Dedifferentiated amniotic fluid mesenchymal stem cell (primary cell): ENCODE results near the gene LEPR.
"Not testable (repeated sequence)": the region's sequence is repeated elsewhere in the genome, so short reads cannot be mapped to it uniquely, and the experiment has no call there.

ENCODE experiments used
- DNase-seq: peaks from one replicate; pipeline ENCODE4 v3.0.0-alpha.2; 2016; ENCODE audit errors: extremely low spot score

Gene LEPR, protein sequence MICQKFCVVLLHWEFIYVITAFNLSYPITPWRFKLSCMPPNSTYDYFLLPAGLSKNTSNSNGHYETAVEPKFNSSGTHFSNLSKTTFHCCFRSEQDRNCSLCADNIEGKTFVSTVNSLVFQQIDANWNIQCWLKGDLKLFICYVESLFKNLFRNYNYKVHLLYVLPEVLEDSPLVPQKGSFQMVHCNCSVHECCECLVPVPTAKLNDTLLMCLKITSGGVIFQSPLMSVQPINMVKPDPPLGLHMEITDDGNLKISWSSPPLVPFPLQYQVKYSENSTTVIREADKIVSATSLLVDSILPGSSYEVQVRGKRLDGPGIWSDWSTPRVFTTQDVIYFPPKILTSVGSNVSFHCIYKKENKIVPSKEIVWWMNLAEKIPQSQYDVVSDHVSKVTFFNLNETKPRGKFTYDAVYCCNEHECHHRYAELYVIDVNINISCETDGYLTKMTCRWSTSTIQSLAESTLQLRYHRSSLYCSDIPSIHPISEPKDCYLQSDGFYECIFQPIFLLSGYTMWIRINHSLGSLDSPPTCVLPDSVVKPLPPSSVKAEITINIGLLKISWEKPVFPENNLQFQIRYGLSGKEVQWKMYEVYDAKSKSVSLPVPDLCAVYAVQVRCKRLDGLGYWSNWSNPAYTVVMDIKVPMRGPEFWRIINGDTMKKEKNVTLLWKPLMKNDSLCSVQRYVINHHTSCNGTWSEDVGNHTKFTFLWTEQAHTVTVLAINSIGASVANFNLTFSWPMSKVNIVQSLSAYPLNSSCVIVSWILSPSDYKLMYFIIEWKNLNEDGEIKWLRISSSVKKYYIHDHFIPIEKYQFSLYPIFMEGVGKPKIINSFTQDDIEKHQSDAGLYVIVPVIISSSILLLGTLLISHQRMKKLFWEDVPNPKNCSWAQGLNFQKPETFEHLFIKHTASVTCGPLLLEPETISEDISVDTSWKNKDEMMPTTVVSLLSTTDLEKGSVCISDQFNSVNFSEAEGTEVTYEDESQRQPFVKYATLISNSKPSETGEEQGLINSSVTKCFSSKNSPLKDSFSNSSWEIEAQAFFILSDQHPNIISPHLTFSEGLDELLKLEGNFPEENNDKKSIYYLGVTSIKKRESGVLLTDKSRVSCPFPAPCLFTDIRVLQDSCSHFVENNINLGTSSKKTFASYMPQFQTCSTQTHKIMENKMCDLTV

DNA sequence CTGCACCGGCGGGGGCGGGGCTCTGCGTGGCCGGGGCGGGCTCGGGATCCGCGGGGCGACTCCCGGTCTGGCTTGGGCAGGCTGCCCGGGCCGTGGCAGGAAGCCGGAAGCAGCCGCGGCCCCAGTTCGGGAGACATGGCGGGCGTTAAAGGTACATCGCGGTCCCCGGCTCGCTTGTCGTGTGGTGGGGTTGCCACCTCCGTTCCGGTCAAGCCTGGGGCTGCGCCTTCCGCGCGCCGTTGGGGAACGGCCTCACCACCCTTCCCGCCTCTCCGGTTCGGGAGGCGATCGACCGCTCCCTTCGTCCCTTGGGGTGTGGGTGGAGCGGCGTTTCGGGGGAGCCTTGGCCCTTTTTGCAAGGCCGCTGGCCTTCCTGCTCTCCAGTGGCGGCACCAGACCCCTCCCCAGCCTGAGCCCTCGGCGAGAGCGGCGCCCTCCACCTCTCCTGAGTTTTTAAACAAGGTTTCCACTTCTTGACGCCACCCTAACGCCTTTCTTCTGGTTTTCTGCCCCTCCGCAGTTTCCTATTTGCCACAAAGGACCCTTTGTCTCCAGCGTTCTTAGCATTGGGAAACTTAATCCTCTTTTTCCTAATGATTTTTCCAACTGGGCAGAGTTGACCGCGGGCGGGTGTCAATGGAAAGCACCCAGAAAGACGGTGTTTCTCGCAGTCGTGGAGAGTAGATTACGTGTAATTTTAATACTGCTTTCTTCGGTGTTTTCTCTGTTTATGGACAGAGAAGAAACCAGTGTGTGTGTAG, at the start of gene LEPR, which contains the start of gene LEPROT:
Gene LEPR (plus strand): TSS at position 79 of the 761 bp plus-strand sequence. CDS start 144,898 bp downstream, outside the sequence.
Gene LEPROT (plus strand): TSS at position 79 of the 761 bp plus-strand sequence. CDS start 57 bp downstream, at position 136.
- no peak for DNase-seq

DNA sequence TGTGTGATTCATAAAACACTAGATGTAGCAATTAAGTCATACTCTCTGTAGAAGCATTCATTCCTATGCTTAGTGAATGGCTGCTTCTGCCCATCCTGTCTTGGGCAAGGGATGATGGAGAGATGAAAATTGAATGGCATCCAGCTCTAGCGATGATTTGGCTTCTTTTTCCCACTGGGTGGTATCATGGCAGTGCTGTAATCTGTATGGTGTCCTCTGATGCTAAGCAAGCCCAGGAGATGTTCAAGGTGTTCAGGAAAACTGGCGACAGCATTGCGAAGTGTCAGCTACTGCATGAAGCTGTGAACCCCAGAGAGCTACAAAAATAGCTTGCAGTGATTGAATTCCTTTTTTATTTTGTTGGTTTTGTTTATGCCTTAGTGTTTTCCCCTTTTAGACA, 48.9 kb upstream of the LEPR start:
- no peak for DNase-seq

DNA sequence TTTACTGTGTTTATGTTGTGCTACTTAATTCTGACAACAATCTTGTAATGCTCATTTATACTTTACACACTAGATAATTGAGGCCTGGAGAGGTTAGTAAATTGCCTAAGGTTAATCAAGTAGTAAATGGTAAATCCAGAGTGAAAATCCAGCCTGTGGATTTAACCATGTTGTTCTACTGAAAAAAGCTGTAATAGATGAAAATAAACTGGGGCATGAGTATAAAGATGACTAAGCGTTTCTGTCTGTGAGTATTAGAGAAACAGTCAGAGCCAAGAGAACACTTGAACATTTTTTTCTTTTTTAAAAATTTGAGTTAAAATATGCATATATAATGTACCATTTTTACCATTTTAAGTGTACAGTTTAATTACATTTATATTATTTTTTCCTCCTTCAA, 47.9 kb upstream of the LEPR start:
- DNase-seq = peak; percentile 28

DNA sequence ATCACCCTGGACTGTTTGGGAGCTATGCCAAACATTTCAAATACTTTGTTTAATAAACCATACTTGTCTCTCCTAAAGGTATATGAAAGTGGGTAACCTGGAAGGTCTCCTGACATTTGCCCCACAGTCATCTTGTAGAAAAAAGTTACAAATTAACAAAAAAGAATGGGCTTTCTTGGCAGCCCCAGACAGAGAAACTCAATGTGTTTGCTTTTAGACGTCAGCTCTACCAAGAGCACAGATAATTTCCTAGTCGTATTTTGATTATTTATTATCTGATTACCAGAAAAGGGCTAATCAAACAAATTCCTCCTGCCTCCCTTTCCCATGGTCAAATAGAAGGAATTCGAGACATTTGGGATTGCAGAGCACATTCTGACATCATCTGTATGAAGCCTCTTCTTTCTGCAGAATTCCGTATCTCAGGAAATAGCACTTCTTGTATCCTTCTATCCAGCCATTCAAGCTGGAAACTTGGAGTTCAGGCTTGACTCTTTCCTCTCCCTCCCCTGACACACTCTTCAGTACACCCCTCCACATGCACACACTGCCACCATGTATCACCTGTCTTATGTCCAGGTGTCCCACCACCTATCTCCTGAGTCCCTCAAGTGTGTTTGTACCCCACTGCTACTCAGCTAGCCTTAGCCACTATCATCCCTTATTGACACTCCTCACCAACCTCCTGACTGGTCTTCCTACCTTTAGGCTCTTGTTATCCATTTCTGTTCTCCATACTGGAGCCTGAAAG, 42.8 kb upstream of the LEPR start:
- no peak for DNase-seq

DNA sequence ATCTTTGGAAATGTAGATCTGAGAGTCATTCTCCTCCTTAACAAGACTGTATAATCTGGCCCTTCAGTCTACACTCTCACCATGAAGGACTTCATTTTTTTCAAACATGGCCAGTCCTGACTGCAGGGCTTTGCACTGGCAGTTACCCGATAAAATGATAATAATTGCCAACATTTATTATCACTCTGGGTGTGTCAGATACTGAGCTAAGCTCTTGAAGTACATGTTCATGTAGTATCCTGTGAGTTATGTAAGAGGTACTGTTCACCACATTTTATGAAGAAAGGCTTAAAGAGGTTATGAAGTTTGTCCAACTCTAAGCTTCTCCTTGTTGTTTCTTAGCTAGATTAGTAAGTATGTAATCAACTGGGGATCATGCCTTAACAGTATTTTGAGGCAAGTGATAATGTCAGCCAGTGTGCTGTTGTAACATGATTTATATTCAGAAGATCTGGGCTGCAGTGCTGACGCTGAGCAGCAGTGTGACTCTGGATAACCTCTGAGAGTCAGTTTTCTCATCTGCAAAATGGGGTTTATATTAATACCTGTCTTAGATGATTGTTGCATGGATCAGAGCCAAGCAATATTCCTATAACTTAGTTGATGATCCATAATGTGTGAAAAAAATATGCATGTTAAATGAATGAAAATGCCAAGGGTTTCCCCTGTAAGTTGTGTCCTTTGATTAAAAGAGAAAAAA, 42.1 kb upstream of the LEPR start:
- DNase-seq = no peak

DNA sequence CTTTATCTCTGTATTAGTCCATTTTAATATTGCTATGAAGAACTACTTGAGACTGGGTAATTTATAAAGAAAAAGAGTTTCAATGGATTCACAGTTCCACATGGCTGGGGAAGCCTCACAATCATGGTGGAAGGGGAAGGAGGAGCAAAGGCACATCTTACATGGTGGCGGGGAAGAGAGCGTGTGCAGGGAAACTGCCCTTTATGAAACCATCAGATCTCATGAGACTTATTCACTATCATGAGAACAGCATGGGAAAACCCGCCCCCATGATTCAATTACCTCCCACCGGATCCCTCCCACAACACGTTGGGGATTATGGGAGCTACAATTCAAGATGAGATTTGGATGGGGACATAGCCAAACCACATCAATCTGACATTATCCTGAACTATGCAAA, 36.0 kb upstream of the LEPR start:
- not testable (repeated sequence) for DNase-seq

DNA sequence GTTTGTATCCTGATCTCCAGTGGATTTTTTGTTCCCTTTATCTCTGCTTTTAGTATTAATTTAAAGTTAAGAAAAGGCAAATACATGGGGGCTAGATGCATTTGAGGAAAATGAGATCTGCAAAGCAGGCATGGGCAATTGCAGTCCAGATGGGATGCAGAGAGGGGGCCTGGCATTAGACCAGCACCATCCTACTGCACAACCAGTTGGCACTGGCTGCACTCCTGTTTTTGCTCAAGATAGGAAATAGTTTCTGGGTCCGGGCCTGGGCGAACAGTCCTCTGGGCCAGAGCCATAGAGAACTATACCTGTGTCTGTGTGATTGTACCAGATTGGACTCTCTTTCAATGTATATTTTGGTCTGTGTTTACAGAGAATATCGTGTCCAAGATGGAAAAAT, 34.0 kb upstream of the LEPR start:
- no peak for DNase-seq

DNA sequence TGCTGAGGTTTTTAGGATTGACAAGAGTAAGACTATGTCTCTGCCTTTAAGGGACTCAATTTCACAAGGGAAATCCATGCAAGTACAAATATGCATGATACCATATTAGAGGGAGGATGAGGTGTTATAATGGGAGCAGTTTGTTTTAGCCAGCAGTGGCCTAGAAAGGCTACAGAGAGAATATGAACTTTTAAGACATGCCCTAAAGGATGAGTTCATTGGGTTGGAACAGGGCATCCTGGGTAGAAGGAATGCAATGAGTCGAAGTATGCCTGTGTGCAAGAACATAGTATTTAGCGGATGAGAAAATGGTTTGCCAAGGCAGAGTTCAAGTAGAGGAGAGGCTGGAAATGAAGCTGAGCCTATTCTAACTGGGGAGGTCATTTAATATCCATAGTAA, 32.6 kb upstream of the LEPR start:
- DNase-seq = no peak

DNA sequence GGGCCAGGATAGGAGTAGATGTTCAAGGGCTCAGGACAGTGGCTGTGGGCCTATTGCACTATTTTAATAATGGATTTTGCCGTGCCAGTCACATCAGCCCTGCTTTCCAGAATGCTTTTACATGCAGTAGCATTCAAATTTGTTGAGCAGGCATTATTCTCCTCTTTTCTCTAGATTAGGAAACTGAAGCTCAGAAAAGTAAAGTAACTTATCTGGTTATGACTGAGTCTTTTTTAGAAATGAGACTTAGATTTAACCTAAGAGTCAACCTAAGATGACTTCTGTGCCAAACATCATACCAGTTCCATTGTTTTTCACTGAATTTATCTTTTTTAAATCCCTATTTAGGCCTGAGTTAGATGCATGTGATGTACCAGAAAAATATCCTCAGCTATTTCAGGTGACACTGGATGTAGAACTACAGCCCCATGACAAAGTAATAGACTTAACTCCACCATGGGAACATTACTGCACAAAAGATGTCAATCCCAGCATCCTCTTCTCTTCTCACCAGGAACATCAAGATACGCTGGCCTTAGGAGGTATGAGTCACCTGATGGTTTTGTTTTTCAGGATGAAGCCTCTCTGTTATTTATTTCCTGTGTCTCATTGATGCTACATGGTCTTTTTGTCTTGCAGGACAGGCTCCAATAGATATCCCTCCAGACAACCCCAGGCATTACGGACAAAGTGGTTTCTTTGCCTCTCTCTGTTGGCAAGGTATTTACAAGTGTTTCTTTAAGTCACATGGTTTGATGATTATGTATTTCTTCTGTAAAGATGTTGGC, 31.4 kb upstream of the LEPR start:
- DNase-seq = no peak

DNA sequence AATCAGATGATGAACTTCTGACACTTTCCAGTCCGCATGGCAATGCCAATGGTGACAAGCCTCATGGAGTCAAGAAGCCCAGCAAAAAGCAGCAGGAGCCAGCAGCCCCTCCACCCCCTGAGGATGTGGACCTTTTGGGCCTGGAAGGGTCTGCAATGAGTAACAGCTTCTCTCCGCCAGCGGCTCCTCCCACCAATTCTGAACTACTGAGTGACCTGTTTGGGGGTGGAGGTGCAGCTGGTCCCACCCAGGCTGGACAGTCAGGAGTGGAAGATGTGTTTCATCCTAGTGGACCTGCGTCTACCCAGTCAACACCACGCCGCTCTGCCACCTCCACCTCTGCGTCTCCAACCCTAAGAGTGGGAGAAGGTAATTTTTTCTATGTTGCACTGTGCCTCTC, 28.0 kb upstream of the LEPR start:
- DNase-seq = no peak

DNA sequence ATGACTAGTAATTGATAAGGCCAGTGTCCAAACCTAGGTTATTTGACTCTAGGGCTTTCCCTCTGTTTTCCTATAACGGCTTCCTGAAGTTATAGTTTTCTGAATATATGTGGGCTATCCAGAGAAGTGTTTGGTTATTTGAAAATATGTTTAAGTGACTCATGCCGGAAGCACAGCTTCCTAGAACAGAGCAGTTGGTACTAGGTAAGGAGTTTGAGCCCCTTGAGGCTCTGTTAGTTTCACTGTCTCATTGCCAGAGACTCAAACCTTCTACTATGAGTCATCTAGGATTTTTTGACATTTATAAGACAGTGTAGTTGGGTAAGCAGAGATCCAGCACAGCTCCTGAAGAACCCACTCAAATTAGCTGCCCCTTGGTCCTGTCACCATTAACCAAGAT, 27.1 kb upstream of the LEPR start:
- DNase-seq = no peak

DNA sequence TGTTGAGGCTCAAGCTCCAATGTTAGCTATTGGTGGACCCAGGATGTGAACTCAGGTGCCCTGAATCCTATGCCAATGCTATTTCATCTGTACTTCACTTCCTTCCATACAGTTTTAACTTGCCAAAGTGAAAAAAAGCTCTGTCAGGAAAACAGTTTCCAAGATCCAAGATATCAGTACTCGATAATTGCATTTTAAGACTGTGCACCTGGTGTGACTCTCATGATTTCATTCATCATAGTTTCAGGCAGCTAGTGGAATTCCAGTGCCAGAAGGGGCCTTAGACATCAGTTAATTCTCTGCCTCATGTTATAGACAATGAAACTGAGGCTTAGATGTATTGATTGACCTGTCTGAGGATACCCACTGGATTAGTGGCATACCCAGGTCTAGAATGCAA, 26.5 kb upstream of the LEPR start:
- no peak for DNase-seq

DNA sequence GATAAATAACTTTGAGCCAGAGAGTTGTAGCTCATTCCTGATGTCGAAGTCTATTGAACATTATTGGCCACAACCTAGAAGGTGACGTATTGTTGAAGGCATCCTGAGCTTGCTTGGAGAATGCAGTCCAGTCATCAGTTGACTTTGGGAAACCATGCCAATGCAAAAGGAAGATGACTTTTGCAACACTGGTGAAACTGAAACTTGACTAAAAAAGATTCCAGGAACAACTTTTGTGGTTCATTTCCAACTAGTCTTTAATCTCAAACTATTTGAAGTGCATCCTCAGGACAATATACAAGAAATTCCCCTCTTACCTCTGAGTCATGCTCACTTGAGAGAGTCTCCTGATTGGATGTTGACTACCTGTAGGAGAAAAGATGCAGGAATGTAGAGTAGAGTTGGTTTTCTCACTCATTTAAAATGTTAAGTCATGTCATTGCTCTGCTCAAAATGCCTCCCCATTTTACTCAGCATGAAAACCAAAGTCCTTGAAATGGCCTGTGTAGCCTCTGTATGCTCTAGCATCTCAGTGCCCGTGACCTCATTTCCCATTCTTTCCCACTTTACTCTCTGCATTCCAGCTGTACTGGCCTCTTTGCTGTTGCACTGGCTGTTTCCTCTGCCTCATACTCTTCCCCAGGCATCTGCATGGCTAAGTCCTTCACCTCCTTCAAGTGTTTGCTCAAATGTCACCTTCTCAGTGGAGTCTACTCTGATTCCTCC, 24.4 kb upstream of the LEPR start:
- no peak for DNase-seq

DNA sequence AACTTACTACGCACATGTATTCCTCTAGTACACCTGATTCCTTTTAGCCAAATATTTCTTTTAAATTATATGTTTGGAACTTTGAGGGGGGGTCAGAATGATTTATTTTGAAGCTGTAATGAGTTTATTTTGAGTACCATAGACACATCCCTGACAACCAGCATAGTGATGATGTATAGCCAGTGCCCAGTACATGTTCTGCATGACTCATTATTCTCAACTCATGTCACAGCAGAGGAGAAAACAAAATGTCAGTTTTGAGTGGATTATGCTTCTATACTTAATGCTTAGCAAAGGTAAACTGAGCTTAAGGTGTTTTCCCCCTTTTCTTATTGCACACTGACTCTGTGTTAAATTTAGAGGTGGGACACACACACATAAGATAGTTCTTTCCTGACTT, 22.4 kb upstream of the LEPR start:
- no peak for DNase-seq

DNA sequence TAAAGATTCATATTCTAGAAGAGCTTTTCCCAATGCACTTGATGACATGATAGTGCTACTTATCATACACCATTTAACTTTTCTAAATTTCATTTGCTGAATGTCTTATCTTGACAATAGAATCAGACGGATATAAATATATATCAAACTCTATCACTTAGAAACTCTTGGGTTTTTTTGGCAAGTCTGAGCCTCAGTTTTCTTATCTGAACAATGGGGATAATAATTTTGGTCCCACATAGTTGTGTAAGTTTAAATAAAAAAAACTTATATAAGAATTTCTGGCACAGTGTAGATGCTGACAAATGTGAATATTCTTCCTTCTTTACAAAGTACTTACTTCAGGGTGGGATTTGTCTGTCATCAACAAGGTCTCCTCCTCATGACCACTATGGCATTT, 21.5 kb upstream of the LEPR start:
- no peak for DNase-seq

DNA sequence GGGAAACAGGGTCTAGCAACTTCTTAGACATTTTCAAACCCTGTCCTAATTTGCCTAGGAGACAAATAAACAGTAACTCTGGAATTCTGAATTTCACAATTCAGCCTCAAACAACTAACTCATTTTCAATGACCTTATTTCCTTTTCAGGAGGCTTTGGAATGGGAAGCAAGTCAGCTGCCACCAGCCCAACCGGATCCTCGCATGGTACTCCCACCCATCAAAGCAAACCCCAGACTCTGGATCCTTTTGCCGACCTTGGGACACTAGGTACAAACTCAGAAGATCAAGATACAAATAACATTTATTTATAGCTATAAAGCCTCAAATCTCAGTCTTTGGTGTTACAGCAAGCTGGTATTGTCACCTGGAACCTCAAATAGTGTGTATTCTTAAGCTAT, 18.9 kb upstream of the LEPR start:
- DNase-seq = no peak

DNA sequence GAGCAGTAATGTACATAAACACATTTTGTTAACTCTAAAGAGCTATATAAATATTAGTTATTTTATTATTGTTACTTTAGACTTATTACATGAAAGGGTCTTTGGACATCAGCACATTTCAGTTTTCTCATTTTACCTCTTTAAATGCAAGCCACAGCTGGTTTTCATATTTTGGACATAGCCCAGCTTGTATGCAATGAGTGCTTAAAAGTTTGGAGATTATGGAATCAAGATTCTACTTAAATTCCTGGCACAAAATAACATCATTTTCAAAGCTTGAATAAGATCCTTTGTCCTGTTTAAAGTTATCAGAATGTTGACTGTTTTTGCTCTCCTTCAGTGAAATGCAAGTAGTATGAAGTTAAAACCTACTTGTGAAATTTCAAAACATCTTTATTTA, 15.5 kb upstream of the LEPR start:
- no peak for DNase-seq

DNA sequence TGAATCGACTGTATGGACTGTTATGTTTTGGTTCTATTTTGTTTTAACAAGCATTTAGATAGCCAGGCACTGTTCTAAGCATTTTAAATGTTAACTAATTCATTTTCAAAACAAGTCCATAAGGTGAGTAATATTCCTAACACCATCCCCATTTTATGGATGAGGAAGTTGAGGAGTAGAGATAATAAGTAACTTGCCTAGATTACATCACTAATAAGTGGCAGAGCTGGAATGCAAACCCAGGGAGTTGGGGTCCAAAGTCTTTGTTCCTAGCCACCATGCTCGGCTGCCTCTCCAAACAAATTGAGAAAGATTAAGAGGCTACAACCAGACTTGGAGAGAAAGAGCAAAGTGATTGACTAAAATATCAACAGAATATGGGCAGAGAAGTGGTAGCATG, 12.6 kb upstream of the LEPR start:
- DNase-seq = no peak

DNA sequence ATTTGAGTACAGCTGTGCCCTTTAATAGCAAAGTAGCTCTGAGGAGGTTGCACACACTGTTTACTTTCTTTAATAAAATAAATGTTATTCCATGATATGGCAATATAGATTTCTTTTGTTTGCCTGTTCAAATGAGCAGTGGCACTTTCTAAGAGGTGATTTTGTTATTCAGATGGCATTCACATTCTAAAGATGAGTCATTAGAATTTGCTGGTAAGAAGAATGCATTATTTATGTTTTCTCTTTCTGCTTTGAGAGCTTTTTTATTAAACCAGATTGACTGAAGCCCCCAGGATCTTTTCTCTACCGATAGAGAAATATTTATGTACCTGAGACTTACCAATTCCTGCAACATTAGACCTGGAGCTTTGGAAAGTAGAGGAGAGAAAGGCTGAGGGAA, 11.2 kb upstream of the LEPR start:
- no peak for DNase-seq
